LNCaP clone FGC (cell line): ENCODE data around the gene WDR49.
"Not testable (repeated sequence)": the region's sequence is repeated elsewhere in the genome, so short reads cannot be mapped to it uniquely, and the experiment has no call there.

Experiments used
- DNase-seq: peaks from one replicate; pipeline ENCODE4 v3.0.0-alpha.2; 2011; ENCODE audit warnings: low read depth
- H3K4me3 ChIP-seq: 2 replicates; pipeline ENCODE4 v1.5.1; 2011; ENCODE audit warnings: mild to moderate bottlenecking, low read depth, low read length, control low read depth
- TF ChIP-seq, protein P1 (sequence below): IDR thresholded peaks from 2 replicates; pipeline ENCODE4 v1.5.1; 2012; ENCODE audit warnings: mild to moderate bottlenecking; ENCODE audit not compliant: control insufficient read depth, insufficient read depth; ENCODE audit errors: extremely low read depth

Gene WDR49

GRCh38 chr3:167631471-167631870, 22.3 kb downstream of the WDR49 start:
- DNase-seq, result no peak
- H3K4me3 ChIP-seq, result no peak overlapping the region
- TF ChIP-seq, protein P1, sequence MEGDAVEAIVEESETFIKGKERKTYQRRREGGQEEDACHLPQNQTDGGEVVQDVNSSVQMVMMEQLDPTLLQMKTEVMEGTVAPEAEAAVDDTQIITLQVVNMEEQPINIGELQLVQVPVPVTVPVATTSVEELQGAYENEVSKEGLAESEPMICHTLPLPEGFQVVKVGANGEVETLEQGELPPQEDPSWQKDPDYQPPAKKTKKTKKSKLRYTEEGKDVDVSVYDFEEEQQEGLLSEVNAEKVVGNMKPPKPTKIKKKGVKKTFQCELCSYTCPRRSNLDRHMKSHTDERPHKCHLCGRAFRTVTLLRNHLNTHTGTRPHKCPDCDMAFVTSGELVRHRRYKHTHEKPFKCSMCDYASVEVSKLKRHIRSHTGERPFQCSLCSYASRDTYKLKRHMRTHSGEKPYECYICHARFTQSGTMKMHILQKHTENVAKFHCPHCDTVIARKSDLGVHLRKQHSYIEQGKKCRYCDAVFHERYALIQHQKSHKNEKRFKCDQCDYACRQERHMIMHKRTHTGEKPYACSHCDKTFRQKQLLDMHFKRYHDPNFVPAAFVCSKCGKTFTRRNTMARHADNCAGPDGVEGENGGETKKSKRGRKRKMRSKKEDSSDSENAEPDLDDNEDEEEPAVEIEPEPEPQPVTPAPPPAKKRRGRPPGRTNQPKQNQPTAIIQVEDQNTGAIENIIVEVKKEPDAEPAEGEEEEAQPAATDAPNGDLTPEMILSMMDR, result no peak

DNA sequence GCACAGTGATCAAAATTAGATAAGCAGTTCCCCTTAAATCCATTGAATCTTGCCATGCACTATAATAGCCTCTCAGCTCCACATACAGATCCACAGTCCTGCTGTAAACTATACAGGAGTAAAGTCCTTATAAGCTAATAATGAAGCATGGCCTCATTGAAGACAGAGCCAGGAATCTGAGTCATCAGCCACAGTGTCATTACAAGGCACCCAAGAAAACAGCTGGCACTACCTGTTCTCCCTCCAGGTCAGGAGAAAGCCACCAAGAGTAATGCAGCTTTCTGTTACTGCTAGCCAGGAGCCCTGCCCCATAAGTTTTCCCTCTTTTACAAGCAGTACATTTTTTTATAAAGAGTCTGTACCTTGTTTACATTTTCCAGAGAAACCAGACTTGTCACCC, 27.3 kb downstream of the WDR49 start:
- TF ChIP-seq, protein P1, result no peak
- no peak overlapping the region for H3K4me3 ChIP-seq
- peak; percentile 30 for DNase-seq

DNA sequence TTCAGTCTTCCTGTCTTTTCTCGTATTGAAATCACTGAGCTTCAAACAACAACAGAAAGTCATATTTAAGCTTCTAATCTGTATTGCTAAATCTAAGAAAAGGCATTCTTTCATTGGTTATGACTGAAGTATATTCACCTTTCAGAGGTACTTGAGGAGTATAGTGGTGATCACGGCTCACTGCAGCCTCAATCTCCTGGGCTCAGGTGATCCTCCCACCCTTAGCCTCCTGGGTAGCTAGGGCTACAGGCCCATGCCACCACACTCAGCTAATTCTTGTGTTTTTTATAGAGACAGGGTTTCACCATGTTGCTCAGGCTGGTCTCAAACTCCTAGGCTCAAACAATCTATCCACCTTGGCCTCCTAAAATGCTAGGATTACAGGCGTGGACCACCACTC, 38.7 kb downstream of the WDR49 start:
- TF ChIP-seq, protein P1, result no peak
- no peak overlapping the region for H3K4me3 ChIP-seq
- no peak for DNase-seq

- not testable (repeated sequence) for H3K4me3 ChIP-seq, DNase-seq
Observed at GRCh38 chr3:167614196-167614595, 39.5 kb downstream of the WDR49 start.

DNA sequence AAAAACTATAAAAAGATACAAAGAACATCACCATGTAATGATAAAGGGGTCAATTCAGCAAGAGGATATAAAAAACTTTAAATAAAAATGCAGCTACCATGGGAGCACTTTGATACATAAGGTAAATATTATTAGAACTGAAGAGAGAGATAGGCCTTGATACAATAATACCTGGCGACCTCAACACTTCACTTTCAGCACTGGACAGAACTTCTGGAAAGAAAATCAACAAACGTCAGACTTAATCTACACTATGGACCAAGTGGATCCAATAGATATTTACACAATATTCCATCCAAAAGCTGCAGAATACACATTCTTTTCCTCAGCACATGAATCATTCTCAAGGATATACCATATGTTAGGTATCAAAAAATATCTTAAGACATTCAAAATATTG, 42.0 kb downstream of the WDR49 start:
- TF ChIP-seq, protein P1, result no peak
- no peak for DNase-seq
- no peak overlapping the region for H3K4me3 ChIP-seq

DNA sequence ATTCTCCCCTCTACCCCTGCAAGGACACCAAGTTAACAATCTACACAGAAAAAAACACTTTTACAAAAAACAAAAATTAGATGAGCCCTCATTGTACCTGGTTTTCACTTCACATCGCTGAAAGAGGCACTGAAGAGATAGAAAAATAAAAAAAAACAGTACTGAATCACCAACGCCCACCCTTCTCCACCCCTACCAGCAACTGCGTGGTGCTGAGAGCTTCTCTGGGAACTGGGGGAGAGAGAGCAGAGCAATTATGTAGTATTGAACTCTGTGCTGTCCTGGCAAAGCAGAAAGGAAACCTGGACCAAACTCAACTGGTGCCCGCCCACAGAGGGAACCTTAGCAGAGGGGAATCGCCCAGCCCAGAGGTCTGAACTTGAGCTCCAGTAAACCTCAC, 44.6 kb downstream of the WDR49 start:
- TF ChIP-seq, protein P1, result no peak
- no peak overlapping the region for H3K4me3 ChIP-seq
- DNase-seq, result no peak

- TF ChIP-seq, protein P1, result no peak
- no peak for DNase-seq
- H3K4me3 ChIP-seq, result no peak overlapping the region
Observed at GRCh38 chr3:167606836-167607235, 46.9 kb downstream of the WDR49 start.
